Measurements from ENCODE around the gene HYCC1.

HYCC1 gene

DNA sequence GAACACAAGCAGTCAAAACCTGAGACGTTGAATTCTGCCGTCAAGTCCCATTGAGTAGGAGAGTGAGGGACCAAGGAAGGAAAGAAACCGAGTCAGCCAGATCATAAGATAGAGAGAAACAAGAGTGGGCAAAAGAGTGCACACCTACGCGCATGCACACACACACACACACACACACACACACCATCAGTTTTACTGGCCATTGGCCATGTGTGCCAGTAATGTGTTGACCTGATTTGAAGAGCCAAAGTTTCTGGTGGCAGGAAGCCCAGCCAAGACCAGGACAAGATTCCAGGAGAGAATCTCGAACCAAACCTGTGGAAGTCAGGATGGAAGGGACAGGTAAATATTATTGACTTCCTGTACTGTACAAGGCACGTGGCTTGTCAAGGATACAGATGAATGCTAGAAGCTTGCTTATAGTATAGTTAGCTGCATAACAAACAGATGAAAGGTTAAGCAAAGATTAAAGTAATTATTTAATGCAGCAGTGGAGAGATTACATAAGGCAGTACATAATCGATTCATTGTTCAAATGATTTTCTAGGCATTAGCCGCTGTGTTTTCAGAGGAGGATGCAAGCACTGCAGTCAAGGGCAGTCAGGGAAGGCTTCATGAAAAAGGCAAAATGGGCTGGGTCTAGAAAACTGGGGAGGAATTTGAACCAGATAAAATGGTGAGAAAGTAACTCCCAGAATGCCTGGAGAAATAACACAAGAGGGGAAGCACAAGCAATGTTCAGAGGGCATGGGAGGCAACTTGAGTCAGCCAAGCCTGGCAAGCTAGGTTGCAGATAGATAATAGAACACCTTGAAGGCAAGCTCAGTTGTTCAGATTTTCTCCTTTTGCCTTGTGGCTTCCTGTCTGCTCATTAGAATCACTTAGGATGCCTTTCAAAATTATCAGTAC lies 2.7 kb upstream of the HYCC1 start:
- DNase-seq, result no peak

DNA sequence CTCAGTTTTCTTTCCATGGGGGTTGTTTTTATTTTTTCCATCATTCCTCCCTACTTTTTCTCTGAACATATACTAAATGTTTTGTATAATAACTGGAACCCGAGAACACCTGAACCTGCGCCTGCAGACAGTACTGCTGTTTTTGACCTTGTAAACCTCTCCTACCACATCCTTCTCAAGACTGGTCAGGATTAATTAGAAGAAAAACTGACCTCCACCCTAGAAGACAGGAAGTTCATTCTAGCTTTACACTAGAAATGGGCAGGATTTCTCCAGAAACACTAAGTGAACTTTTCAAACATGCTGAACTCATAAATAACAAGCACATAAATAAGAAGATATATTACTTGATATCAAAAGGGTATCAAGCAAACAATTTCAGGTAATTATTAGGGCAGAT lies 751 bp upstream of the HYCC1 start:
- no peak for DNase-seq

DNA sequence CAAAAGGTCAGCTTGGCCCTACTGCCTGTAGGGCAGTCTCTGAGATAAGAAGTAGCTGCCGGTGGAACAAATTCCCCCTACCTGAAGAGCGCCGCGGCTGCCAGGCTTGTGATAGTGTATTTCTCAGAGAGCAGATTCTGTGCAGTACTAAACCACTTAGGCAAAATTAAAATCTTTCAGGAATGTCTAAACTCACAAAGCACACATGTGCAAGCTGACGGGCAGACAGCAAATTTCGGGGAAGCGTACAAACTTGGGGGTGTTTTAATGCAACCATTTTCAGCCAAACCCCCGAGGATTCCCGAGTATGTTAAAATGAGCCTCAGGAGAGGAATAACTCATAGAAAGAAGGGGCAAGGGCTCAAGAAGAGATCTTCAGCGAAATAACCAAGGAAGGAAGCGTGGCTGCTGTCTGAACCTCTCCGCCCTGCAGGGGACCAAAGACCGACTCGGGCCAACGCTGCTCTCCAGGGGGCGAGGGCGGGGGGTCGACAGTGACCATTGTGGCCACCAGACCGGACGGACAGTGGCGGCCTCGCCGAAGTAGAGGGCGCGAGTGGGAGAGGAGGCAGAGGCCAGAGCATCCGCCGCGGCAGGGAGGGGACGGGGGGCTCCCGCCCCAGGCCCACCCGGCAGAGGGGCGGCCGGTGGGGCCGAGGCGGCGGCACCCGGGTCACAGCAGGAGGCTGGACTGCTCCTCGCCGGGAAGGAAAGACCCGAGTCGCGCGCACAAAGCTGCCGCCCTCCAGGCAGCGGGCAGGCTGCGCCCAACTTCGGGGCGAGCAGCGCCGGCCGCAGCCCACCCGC lies 819 bp downstream of the HYCC1 start:
- DNase-seq, result no peak

GRCh38 chr7:23012186-23012585 lies 1.7 kb downstream of the HYCC1 start:
- DNase-seq, result no peak

DNA sequence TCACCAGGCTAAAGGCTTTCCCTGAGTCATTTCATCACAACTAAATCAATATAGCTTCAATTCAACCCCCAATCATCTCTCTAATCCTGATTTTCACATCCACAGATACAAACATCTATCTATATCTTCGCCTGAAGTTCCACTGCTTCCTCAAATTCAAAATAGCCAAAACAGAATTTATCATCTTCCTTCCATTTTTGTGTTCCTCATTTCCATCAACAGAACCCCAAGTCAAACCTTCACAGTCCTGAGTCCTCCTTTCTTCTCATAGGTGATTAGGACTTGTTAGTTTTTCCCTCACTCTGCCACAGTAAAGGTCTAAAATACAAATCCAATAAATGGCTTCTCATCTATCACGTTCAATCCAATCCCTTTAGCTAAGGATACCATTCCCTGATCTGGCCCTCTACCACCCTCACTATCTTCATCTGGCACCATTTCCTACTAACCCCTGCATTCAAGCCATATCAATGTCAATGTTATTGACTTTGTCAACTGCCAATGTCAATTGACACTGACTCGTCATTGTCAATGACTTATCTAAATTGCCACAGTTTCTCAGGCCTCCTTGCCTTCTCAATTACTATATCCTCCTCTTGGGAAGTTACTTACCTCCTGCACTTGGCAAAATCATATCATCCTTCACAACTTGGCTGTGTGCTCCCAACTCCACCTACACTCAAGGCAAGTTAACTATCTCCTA lies 2.6 kb downstream of the HYCC1 start:
- no peak for DNase-seq

GRCh38 chr7:23009303-23009702 lies 4.6 kb downstream of the HYCC1 start:
- DNase-seq, result no peak

DNA sequence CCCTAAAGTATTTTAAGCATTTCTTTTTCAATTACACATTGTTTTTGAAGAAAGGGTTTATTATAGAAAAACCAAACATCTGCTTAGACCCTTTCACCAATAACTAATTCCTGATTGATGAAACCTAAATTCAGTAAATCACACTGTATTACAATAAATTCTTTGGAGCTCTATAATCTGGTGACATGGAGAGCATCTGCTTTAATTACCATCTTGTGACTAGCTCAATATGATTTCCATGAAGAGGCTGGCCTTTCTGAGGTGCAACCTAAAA lies 9.7 kb downstream of the HYCC1 start:
- DNase-seq, result no peak

GRCh38 chr7:23003505-23004246 lies 10.3 kb downstream of the HYCC1 start:
- no peak for DNase-seq

DNA sequence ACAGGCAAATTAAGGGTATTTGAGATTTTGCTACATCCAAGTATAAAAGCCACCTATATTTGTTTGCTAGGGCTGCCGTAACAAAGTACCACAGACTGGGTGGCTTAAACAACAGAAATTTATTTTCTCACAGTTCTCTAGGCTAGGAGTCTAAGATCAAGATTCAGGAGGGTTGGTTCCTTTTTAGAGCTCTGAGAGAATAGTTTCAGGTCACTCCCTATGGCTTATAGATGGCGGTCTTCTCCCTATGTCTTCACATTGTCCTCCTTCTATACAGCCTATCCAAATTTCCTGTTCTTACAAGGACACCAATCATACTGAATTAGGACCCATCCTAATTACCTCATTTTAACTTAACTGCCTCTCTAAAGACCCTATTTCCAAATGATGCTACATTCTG lies 11.2 kb downstream of the HYCC1 start:
- DNase-seq, result no peak

GRCh38 chr7:23001610-23002009 lies 12.3 kb downstream of the HYCC1 start:
- DNase-seq, result no peak

GRCh38 chr7:23000597-23001360 lies 13.2 kb downstream of the HYCC1 start:
- no peak for DNase-seq

- no peak for DNase-seq
Observed at GRCh38 chr7:22998519-22998896, 15.4 kb downstream of the HYCC1 start.

DNA sequence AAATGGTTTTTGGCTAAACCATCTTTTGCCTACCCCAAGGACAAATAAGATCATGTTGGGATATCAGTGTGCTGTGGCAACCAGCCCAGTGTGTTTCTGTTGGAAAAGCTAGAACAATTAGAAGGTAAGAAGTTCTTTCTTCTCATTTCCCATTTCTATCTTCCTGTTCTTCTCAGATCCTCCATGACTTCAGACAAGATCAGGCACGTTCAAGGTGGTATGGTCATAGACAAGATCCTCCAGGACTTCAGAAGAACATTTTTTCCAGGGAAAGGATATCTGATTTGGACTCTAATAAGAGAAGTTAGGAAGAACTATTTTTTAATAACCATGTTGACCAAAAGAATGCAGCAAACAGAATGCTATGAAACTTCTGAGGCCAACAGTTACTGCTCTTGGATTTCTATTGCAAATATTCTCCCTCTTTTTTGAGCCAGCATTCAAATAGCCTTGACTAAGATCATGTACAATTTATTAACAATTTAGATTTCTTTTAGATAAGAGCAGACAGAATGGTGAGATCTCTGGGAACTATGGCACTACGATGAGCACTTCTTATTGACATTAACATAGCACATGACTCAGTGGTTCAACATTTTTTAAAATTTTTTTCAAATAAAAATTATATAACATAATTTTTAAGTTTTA lies 15.9 kb downstream of the HYCC1 start:
- DNase-seq, result no peak

- DNase-seq, result no peak
Observed at GRCh38 chr7:22996470-22996869, 17.5 kb downstream of the HYCC1 start.

DNA sequence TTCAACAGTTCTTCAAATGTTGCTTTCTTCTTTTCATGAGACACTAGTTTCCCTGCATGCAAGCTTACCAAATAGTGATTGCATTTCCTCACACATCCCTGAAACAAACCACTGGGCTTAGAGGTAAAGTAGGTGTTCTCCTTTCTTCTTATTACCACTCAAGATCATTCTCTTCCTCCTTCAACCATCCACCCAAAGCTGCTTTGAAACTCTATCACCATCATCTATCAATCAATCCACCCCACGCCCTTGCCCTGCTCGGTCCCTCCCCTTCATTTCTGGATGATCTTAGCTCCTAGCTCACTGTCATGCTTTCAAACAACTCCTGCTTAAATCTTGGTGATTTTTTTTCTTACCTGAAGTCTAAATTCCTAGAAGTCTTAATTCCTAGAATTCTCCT lies 18.9 kb downstream of the HYCC1 start:
- DNase-seq, result no peak

DNA sequence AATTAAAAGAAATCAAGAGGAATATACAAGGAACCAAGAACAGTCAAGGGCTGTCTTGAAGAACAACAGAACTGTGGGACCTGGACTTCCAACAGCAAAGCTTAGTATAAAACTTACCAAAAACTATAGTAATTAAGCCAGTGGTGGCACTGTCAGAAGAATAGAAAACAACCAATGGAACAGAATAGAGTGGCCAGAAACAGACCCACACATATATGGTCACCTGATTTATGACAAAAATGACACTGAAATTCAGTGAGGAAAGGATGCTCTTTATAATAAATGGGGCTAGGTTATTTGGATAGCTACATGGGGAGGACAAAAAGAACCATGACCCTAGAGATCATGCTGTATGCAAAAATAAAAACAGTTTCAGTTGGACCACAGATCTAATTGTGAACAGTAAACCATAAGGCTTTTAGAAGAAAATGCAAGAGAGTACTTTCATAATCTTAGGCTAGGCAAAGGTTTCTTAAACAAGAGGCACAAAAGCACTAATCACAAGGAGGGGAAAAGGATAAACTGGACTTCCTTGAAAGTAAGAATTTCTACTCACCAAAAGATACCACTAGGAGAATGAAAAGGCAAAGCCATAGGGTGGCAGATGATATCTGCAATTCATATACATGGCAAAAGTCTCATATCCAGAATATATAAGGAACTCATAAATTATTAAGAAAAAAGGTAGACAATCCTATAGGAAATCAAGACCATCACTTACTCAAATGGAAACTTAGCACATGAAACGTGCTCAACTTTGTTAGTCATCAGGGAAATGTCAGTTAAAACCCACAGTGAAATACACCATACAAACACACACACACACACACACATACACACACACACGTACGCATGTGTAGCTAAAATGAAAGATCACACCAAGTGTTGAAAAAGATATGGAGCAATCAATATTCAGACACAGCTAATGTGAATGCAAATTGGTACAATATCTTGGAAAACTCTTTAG lies 20.8 kb downstream of the HYCC1 start:
- no peak for DNase-seq

- DNase-seq, result no peak
Observed at GRCh38 chr7:22990588-22990949, 23.4 kb downstream of the HYCC1 start.

DNA sequence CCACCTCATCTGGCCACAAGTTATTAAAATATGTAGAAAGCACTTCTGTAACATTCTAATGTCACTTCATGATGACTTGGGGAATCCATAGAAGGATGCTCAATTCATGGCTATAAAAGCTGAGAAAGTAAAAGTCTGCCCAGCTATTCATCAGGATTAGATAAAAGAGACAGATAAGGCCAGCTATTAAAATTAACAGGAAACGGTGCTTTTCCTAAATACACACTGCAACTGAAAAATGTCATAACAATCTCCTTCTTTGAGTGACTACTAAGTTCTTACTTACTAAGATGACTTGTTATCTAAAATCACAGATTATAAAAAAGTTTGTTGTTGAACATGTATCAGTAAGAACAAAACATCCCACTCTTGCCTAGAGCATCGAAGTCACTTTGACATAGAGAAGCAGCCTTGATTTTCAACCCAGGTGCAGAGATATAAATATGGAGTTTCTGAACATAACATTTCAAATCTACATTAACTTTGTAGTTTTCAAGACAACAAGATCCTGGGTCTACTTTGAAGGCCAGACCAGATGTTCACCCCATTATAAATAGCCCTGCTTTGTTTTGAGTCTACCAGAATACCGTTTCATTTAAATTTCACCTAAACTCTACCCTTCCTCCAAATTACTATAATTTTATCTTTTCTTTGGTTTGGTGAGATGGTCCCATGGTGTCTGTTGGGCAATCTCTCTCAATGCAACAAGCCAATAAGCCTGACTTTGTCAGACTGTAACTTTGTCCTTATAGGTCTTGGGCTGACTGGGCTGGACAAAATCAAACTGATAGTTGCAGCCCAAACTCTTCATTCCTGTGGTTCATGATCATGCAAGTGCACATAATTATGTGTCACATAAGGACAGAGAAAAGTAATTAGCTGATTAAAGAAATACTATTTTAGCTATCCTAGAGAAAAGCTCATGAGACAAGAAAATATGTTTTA lies 24.0 kb downstream of the HYCC1 start:
- no peak for DNase-seq

GRCh38 chr7:22985436-22985835 lies 28.5 kb downstream of the HYCC1 start:
- DNase-seq, result no peak

Measured in NCI-H1417 treated with DMSO at 0.1 percent for 48 hours (cell line).